Glomerular visceral epithelial cell (primary cell): ENCODE results near the gene LFNG.

Experiments used
- DNase-seq: peaks from one replicate; pipeline ENCODE4 v3.0.0-alpha.2; 2016; ENCODE audit errors: extremely low spot score

The LFNG gene

GRCh38 chr7:2484868-2485267 is 34.7 kb upstream of the LFNG start:
- DNase-seq, result no peak

GRCh38 chr7:2487586-2488271 is 31.8 kb upstream of the LFNG start:
- no peak for DNase-seq

DNA sequence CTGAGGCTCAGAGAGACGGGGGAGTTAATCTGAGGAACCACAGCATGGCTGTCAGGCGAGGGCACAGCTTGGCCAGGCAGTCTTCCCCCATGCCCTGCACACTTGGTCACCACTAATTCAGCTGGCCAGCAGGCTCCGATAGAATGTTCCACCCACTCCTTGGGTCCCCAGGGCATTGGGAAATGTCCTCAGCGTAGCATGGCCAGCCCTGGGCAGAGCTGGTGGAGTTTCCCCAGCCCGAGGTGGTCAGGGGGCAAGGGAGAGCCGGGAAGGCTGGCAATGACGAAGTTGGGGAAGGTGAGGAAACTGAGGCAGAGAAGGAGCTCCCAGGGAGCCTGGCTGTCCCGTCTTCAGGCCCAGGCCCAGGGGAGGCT is 31.3 kb upstream of the LFNG start:
- no peak for DNase-seq

- no peak for DNase-seq
Observed at GRCh38 chr7:2488681-2489080, 30.9 kb upstream of the LFNG start.

- DNase-seq, result no peak
Observed at GRCh38 chr7:2490181-2490651, 29.4 kb upstream of the LFNG start.

DNA sequence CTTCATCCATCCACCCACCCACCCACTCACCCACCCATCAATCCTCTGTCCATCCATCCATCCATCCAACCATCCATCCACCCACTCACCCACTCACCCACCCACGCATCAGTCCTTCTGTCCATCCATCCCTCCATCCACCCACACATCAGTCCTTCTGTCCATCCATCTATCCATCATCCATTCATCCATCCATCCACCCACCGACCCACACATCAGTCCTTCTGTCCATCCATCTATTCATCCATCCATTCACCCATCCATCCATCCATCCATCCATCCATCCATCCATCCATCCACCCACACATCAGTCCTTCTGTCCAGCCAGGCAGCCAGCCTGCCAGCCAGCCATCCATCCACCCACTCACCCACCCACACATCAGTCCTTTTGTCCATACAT is 27.5 kb upstream of the LFNG start:
- DNase-seq, result no peak

DNA sequence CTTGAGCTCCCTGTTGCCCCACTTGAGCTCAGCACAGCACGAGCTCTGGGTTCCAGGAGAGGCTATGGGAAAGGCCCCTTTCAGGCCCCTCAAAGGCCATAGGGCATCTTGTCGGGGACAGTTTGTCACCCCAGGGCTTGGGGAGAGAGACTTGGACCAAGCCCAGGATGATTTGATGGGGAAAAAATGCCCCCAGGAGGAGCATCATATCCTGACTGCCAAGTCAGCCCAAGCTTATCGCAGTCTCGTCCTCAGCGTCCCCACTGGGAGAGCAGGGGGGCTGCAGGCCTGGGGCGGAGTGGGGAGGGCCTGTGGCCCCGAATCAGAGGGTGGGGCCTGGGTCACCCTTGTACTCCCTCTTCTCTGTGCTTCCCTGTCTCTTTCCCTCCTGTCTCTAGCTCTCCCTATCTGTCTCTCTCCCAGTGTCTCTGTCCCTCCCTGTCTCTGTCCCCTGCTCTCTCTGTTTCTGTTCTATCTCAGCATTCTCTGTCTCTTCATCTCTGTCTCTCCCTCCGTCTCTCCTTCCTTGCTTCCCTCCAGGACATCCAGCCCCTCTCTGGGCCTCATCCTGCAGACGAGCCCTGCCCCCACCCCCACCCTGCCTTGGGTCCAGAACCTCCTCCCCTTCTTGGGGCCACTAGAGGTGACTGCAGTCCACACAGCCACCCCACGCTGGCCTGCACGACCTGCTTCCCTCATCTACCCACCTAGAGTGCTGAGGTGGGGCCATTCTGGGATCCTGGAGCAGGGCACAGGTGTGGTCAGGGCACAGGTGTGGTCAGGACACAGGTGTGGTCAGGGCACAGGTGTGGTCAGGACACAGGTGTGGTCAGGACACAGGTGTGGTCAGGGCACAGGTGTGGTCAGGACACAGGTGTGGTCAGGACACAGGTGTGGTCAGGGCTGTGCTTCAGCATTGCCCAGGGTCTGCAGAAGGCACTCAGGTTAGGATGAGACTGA is 26.1 kb upstream of the LFNG start:
- DNase-seq, result no peak

- DNase-seq, result no peak
Observed at GRCh38 chr7:2494191-2495130, 25.1 kb upstream of the LFNG start.

- no peak for DNase-seq
Observed at GRCh38 chr7:2495418-2496299, 23.9 kb upstream of the LFNG start.

GRCh38 chr7:2496375-2496774 is 23.2 kb upstream of the LFNG start:
- no peak for DNase-seq

- no peak for DNase-seq
Observed at GRCh38 chr7:2497065-2497464, 22.5 kb upstream of the LFNG start.

DNA sequence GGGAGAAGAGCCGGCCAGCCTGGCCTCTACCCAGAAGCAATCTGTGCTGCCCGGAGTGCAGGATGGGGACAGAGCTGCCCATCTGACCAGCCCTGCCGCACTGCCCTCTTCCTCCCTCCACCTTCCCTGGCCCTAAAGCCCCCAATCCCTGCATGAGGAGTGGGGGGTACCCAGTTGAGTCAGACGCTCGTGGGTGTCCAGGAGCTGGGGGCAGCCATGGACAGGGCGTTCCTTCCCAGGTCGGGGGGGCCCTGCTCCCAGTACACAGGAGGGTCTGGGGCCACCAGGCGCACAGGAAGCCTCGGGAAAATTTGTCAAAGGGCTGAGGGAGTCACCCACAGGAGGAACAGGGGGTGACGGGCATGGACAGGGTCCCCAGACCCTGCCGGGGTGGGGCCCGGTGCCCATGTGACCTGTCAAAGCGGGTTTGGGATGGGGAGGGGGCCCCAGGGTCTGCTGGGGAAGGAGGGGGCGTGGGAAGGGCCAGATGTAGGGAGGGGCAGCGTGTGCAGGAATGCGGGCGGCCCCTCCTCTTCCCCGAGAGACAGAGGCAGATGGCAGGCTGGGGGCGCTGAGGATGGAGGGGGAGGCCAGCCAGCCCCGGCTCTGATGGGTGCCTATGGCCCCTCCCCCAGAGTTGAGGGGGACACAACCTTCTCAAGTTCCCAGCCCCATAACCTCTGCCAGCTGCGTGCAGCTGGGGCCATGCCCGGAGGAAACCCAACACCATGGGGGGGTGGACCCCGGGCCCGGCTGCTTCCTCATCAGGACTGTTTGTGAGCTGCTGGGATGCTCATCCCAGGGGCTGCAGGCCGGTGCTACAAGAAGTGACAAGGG is 21.9 kb upstream of the LFNG start:
- DNase-seq, result no peak

- DNase-seq, result no peak
Observed at GRCh38 chr7:2498708-2499107, 20.9 kb upstream of the LFNG start.

GRCh38 chr7:2499181-2499580 is 20.4 kb upstream of the LFNG start:
- no peak for DNase-seq

- DNase-seq, result no peak
Observed at GRCh38 chr7:2499719-2500430, 19.7 kb upstream of the LFNG start.

GRCh38 chr7:2500701-2501100 is 18.9 kb upstream of the LFNG start:
- no peak for DNase-seq

DNA sequence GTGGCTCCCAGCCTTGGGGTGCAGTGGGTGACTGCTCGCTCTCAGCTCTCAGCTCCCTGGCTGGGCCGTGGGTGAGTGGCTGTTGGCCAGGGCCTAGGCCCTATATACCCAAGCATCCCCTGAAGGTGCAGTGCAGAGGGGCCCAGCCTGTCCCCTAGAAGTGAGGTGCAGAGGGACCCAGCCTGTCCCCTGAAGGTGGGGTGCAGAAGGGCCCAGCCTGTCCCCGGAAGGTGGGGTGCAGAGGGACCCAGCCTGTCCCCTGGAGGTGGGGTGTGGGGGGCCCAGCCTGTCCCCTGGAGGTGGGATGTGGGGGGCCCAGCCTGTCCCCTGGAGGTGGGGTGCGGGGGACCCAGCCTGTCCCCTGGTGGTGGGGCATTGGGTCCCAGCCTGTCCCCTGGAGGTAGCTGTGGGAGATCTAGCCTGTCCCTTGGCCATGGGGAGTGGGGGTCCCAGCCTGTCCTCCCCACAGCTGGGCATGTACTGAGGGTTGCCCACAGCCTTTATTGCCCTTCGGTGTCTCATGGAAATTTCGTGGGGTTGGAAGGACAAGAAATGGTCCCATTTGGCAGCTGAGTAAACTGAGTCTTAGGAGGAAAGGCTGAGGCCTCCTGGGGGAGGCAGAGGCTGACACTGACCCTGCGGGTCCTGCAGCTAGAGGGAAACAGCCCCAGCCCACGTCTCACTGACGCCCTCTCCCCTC is 17.5 kb upstream of the LFNG start:
- no peak for DNase-seq

GRCh38 chr7:2502647-2502966 is 17.0 kb upstream of the LFNG start:
- no peak for DNase-seq
